ENCODE data around the gene TMTC1. TPM values are rescaled to one million over a fixed set of nuclear protein-coding genes. Genes with fewer than 3 reads are reported as not detected.
"Not testable (repeated sequence)": the region's sequence is repeated elsewhere in the genome, so short reads cannot be mapped to it uniquely, and the experiment has no call there.

The TMTC1 gene
- total RNA-seq, 1 experiment from 2014 or later: 0.38 TPM

GRCh38 chr12:29672580-29672979, 111.2 kb downstream of the TMTC1 start:
- DNase-seq (ENCODE audit: low spot score): no peak

- no peak for DNase-seq (ENCODE audit: low spot score)
Observed at GRCh38 chr12:29671742-29672141, 112.0 kb downstream of the TMTC1 start.

- no peak for DNase-seq (ENCODE audit: low spot score)
Observed at GRCh38 chr12:29667011-29667410, 116.7 kb downstream of the TMTC1 start.

- no peak for DNase-seq (ENCODE audit: low spot score)
Observed at GRCh38 chr12:29665107-29665506, 118.6 kb downstream of the TMTC1 start.

- no peak for DNase-seq (ENCODE audit: low spot score)
Observed at GRCh38 chr12:29662734-29663323, 120.9 kb downstream of the TMTC1 start.

GRCh38 chr12:29660847-29661246, 122.9 kb downstream of the TMTC1 start:
- DNase-seq (ENCODE audit: low spot score): no peak

GRCh38 chr12:29656762-29657538, 126.8 kb downstream of the TMTC1 start:
- DNase-seq (ENCODE audit: low spot score): no peak

GRCh38 chr12:29655861-29656260, 127.9 kb downstream of the TMTC1 start:
- DNase-seq (ENCODE audit: low spot score): no peak

- no peak for DNase-seq (ENCODE audit: low spot score)
Observed at GRCh38 chr12:29653286-29653685, 130.5 kb downstream of the TMTC1 start.

GRCh38 chr12:29650371-29650770, 133.4 kb downstream of the TMTC1 start:
- DNase-seq (ENCODE audit: low spot score): no peak

GRCh38 chr12:29649722-29650121, 134.0 kb downstream of the TMTC1 start:
- DNase-seq (ENCODE audit: low spot score): no peak

- no peak for DNase-seq (ENCODE audit: low spot score)
Observed at GRCh38 chr12:29644536-29645162, 139.1 kb downstream of the TMTC1 start.

GRCh38 chr12:29640589-29641345, 143.0 kb downstream of the TMTC1 start:
- peak; percentile 69 for DNase-seq (ENCODE audit: low spot score)

- DNase-seq (ENCODE audit: low spot score): no peak
Observed at GRCh38 chr12:29639893-29640495, 143.7 kb downstream of the TMTC1 start.

GRCh38 chr12:29638528-29638927, 145.2 kb downstream of the TMTC1 start:
- DNase-seq (ENCODE audit: low spot score): no peak

- DNase-seq (ENCODE audit: low spot score): no peak
Observed at GRCh38 chr12:29634057-29634456, 149.7 kb downstream of the TMTC1 start.

GRCh38 chr12:29630164-29630563, 153.6 kb downstream of the TMTC1 start:
- not testable (repeated sequence) for DNase-seq (ENCODE audit: low spot score)

GRCh38 chr12:29627221-29627620, 156.5 kb downstream of the TMTC1 start:
- DNase-seq (ENCODE audit: low spot score): no peak

GRCh38 chr12:29625359-29625953, 158.3 kb downstream of the TMTC1 start:
- no peak for DNase-seq (ENCODE audit: low spot score)

GRCh38 chr12:29622251-29622650, 161.5 kb downstream of the TMTC1 start:
- DNase-seq (ENCODE audit: low spot score): no peak

GRCh38 chr12:29620030-29620429, 163.7 kb downstream of the TMTC1 start:
- no peak for DNase-seq (ENCODE audit: low spot score)
